ENCODE measurements around the gene POLD2. TPM values are rescaled to one million over a fixed set of nuclear protein-coding genes. Genes with fewer than 3 reads are reported as not detected.

The POLD2 gene
- total RNA-seq, 1 donor from 2014 or later, result 44.6 TPM

DNA sequence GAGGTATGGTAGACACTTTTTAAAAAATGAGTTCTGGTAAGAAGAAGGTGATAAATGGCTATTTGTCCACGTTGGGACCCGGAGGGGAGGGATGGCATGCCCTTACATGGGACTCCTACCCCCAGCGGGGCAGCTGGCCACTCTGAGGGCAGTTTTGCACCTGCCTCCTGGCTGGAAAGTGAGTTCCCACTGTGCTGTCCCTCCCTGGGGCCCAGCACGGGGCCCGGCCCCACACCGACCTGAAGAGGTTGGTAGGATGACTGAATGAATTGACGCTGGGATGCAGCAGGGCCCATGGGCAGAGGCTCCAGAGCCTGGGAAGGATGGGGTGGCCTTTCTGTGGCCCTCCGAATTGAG lies 19.8 kb downstream of the POLD2 start:
- no peak for DNase-seq (ENCODE audit: extremely low read depth, low read depth, low spot score)

DNA sequence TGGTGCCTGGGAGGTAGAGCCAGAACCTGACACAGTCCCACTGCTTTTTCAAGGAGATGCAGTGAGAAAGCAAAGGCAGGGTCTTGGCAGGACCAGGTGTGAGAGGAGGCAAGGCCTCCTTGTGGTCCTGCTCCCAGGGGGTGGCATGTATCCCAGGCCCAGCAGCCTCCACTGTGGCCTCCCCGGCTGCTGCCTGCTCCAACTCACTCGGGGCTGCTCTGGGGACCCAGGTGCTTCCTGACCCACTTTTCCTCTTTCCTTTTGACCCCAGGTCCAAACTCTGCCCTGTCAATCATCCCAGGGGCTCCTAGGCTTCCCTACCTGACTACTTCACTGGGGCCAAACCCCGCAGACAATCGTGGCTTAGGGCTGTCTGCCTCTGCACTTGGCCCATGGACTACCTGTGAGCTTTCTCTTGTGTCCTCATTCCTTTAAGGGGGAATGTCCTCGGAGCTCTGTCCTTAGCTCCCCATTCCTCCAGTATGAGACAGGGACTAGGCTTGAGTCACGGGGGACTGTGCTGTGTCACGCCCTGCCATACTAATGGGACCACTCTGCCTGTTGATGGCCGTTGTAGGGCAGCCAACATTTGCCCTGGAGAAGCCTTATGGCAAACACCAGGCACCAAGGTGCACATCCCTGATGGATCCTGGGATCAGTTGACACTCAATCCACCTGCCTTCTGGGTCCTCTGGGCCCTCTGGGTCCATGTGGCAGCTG lies 20.3 kb downstream of the POLD2 start:
- DNase-seq (ENCODE audit: extremely low read depth, low read depth, low spot score), result no peak

DNA sequence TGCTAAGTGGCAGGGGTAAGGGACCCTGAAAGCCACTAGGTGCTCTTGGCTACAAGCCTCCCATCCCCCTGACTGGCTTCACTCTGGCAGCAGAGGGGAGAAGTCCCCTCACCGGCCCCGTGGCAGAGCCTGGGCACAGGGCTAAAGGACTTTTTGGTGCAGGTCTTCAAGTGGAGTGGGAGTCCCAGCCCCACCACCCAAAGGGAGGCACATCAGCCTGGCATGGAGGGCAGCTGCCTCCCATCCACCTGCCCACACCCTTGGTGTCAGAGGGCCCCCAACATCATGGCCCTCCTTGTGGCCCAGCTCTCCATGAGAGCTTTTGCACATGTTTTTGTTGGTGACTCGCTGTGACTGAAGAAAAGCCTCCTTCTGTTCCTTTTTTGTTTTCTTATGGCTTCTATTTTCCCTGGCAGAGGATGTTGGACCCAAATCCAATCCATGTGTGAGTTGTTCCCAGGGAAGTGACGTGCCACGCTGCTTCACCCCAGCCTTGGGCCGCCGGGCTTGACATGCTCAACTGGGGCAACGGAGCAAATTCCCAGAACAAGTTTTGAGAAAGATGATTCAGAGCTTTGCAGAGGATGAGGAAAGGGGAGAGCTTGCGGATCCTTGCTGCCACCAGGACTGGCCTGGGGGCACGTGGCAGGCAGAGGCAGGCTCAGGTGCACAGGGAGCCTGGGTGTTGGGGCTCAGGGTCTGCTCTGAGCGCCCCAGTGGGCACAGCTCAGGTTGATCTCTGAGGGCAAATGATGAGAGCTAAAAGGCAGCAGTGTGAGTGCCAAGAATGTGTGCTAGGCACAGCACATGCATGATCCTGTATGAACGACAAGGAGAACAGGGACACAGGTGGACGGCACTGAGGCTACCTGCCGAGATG lies 21.1 kb downstream of the POLD2 start:
- DNase-seq (ENCODE audit: extremely low read depth, low read depth, low spot score), result no peak

DNA sequence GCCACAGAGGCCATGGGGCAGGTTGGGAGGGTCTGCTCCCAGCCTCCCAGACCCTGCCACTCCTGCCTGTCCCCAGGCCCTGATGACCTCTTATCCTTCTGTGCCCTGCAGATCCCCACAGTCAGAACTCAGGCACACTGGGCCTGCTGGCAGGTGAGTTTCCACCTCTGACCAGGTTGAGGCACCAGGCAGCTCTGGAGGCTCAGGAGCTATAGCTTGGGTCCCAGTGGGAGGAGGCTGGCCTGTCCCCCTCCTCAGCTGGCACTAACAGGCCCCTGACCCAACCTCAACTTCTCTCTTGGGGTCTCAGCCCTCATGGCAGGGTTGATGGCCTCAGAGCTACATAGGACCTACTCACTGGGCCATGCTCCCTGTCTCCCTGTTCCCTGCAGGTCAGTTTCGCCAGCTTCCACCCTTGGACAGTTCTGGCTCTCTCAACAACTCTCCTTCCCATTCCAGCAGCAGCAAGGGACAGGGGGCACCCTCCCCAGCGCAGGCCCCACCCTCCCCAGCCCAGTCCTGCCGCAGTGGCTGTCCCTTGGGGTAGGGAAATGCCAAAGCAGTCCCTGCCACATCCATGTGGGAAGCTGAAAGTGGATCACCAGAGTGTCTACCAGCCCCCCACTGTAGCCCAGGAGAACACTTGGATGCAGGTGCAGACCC lies 21.9 kb downstream of the POLD2 start:
- DNase-seq (ENCODE audit: extremely low read depth, low read depth, low spot score), result no peak

DNA sequence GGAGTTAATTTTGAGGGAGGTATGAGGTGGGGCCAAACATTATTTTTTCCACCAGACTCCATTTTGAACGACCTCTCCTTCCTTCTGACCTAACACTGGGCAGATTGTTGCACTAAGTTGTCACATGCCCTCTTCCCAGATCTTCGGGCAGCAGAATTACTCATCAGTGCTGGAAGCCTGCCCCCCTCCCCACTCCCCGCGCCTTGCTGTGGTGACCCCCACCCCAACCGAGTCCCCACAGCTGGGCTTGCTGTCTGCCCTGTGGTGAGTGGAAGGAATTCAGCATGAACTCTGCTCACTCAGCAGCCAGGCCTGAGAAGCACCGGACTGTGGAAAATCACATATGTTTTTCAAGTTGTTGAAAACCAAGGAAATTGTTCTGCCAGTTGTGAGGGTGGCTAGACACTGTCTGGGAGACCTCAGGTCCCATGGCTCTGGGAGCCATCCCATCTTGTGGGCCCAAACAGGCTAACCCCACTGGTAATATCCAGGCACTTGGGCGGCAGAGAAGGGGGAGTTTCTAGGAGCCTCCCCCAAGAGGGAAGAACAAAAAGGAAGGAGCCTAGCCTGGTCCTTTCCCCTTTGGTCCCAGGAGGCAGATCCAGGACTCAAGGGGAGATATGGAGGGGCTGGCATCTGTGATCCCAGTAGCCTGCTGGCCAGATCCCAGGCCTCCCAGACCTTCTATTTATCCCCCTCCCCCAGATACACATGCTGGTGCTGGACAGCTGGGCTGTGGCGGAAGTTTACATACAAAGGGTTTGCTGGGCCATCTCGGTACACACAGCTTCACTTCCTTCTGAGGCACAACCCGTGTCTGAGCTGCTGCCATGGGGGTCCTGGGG lies 22.7 kb downstream of the POLD2 start:
- no peak for DNase-seq (ENCODE audit: extremely low read depth, low read depth, low spot score)

DNA sequence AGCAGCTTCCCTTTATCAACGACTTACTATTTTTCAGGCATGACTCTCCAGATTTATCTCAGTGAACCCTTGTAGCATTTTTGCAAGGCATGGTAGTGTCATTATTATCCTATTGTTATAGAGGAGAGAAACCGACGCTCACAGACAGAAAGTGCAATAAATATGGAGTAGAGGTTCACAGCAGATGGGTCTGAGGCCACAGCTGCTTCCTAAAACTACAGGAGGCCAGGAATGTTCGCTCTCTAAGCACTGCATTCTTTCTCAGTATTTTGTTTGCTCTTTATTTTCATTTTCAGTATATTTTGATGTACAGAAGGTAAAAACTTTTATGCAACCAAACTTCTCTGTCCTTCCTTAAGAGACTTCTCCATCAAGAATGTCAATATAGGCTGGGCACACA lies 23.7 kb downstream of the POLD2 start:
- DNase-seq (ENCODE audit: extremely low read depth, low read depth, low spot score), result no peak

DNA sequence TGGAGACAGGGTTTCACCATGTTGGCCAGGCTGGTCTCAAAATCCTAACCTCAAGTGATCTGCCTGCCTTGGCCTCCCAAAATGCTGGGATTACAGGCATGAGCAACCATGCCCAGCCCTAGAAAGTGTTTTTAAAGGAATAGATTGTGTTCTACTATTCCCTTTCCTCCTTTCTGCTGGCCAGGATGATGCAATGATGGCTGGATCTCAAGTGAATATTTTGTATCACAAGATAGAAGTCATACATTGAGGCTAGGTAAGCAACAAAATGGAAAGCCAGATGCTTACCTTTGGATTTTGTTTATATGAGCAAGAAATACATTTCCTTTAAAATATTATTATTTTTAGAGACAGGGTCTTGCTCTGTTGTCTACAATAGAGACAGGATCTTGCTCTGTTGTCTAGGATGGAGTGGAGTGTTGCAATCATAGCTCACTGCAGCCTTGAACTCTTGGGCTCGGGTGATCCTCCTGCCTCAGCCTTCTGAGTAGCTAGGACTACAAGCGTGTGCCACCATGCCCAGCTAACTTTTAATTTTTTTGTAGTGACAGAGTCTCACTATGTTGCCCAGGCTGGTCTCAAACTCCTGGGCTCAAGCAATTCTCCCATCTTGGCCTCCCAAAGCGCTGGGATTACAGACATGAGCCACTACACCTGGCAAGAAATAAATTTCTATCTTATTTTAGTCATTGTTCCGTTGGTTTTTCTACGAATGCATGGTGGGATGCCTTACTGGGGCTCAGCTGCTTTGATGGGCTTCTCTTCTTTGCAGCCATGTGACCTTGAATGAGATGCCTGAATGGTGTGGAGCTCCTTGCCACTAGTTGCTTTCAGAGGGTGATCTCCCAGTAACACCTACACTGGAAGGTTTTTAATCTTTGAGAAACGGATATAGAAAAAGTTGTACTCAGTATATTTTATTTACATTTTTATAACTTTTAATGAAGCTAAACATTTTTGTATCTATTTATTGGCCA lies 25.0 kb downstream of the POLD2 start:
- no peak for DNase-seq (ENCODE audit: extremely low read depth, low read depth, low spot score)

DNA sequence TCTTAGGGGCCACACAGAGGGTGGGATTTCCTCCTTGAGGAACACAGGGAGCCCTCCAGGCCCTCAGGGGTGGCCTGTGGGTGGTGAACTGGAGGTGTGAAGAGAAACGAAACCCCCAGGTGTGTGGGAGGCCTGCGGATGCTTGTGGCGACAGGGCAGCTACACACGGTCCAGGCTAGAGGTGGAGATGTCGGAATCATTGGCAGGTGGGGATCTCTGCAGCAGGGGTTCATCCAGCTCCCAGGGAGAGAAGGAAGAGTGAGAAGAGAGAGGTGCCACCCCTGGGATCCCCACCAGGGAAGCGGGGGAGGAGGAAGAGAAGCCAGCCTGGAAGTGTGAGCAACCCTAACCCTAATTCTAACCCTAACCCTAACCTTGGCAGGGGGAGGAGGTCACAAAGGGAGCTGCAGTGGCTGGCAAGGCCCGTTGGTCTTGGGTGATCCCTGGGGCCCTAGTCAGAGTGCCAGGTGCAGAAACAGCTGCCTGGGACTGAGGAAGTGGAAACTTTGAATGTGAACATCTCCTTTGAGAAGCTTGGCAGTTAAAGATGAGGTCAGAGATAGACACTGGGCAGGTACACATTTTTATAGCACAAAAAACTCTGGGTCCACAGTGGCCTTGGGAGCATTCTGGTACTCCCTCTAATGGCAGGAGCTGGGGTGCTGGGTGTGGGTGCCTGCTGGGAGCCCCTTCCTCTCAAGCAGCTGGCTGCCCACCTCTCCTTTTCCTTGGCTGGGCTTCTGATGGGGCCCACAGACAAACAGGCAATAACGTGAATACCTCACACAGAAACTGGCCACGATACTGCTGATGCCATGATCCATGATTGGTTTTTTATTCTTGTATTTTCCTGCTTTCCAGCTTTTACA lies 26.1 kb downstream of the POLD2 start:
- DNase-seq (ENCODE audit: extremely low read depth, low read depth, low spot score), result no peak

DNA sequence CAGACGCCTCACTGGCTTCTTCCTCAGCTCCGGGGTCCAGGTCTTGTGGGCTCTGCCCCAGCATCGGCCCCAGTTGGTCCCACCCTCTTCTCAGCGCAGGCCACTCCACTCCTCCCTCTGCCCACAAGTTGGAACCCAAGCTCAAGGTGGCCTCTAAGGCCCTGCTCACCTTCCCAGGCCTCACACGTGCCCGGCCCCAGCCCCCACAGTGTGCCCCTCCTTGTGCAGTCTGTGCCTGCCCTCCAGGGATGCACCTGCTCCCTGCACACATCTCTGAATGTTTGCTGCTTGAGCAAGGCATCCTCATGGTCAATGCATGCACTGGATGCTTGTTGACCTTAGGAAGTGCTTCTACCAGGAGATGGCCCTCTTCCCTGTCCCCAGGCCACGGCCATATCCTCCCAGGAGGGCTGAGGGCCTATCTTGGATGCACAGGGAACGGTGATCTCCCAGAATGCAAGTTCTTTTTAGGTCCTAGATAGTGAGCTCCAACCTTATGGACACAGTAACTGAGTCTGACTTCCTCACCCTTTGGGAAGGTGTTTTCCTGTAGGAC lies 26.9 kb downstream of the POLD2 start:
- no peak for DNase-seq (ENCODE audit: extremely low read depth, low read depth, low spot score)

DNA sequence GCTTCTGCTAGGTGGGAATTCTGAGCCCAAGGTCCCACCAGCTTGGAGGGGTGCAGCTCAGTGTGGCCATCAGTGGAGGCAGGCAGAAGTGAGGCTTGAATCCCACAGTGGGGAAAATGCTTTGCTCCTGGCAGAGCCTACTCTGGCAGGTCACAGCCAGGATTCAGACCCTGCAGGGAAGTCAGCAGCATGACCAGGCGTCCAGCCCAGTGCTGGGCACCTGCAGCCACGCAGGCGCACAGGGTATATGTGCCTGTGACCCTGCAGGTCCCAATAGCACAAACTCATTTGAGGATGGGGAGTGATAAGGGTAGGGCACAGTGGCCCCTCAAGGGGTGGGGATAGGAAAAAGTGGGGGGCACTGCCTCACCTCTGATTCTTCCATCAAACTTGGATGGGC lies 27.6 kb downstream of the POLD2 start:
- DNase-seq (ENCODE audit: extremely low read depth, low read depth, low spot score), result no peak

DNA sequence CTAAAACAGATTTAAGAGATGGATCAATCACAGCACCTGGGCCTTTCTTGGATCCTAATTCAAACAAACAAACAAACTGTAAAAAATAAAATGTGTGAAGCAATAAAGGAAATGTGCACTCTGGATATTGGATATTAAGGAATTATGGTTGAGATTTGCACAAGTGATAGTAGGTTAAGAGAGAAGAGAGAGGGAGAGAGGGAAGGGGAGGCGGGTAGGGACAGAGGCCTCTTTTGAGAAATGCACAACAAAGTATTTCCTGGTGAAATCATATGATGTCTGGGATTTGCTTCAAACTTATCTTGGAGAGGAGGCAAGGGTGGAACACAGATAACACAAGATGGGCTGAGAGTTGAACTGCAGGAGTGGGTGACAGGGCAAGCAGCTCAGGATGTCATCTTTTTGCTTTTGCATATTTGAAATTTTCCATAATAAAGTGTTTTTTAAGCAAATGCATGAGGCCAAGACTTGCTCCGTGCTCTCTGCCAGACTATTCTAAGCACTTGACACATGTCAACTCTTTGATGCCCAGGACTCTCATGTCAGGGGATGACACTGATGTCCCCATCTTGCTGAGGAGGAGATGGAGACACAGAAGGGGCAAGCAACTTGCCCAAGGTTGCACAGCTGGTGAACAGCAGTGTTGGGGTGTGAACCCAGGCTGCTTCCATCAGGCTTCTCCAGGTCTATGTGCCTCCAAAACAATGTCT lies 28.3 kb downstream of the POLD2 start:
- no peak for DNase-seq (ENCODE audit: extremely low read depth, low read depth, low spot score)

DNA sequence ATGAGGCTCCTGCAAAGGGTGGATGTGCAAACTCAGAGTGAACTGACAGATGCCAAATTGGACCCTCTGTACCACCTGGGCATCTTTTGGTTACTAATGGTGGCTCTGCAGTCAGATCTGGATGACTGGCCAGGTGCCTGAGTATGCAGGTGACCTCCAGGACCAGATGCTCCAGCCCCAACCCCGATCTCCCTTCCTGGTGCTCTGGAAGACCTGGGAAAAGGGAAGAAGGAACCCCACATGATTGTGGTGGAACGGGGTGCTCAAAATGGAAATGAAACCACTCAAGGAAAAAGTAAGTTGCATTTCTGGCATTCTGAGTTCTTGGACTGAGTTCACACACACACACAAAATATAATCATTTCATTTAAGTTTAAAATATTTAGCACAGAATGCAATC lies 29.0 kb downstream of the POLD2 start:
- DNase-seq (ENCODE audit: extremely low read depth, low read depth, low spot score), result no peak

DNA sequence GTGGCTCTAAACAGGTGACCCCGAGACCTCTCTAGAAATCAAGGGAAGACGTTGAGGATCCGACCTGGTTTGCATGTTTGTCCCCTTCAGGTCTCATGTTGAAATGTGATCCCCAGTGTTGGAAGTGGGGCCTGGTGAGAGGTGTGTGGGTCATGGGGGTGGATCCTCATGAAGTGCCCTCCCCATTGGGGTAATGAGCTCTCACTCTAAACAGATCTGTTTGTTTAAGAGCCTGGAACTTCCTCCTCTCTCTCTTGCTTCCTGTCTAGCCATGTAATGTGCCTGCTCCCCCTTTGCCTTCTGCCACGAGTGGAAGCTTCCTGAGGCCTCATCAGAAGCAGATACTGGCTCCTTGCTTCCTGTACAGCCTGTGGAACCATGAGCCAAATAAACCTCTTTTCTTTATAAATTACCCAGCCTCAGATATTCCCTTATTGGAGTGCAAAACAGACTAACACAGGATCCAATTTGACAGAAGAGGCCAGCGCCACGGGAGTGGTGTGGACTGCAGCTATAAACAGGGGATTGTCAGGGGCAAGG lies 30.2 kb downstream of the POLD2 start:
- DNase-seq (ENCODE audit: extremely low read depth, low read depth, low spot score), result no peak

DNA sequence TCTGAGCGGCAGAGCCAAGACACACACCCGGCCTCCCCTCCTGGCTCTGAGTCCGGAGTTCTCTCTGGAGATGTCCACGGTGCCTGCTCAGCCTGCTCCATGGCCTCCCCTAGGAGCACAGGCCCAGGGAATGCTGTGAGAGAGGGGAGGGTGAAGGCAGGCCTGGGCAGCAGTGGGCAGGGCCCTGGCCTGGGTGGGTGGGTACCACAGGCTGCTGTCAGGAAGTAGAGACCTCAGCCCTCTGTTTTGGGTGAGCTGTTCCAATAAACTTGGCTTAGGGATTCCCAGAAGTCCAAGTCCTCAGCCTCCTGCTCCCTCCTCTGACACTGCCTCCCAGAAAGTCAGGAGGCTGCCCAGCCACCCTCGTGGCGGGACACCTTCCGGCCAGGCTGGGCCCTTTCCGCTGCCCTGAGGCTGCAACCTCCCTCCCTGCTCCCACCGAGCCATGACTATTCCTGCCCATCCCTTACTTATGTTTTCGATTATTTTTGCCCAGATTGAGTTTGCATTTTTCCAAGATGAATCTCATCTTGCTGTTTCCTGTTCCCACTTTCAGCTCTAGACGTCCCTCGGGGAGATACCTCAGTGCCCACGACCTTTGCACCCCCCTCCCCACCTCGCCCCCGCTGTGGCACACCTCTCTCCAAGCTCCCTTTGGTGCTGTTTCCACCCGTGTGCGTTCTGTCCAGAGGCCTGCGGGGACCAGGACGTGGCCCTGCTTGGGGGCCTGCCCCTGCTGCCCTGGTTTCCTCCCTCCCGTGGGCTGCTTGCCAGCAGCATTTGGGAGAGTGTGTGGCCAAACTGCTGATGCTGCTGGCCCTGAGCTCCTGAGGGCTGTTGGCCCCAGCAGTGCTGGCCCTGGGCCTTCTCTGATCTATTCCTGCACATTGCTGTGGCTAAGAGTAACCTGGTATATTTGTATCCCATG lies 35.2 kb downstream of the POLD2 start:
- no peak for DNase-seq (ENCODE audit: extremely low read depth, low read depth, low spot score)

DNA sequence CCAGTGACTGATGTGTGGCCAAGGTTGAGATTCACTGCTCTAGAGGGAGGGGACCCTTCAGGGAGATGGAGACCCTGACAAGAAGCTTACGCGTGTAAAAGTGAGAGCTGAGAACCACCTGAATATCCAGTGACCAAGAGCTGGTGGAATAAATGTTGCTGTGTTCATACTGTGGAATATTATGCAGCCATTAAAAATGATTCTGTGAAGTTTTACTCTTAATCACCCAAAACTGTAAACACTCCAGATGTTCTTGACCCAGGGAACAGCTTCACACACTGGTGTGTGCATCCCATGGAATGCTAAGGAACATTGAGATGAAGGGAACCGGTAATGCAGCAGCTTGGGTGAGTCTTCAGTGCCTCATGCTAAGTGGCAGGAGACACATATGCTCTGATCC lies 36.7 kb downstream of the POLD2 start:
- DNase-seq (ENCODE audit: extremely low read depth, low read depth, low spot score), result no peak

DNA sequence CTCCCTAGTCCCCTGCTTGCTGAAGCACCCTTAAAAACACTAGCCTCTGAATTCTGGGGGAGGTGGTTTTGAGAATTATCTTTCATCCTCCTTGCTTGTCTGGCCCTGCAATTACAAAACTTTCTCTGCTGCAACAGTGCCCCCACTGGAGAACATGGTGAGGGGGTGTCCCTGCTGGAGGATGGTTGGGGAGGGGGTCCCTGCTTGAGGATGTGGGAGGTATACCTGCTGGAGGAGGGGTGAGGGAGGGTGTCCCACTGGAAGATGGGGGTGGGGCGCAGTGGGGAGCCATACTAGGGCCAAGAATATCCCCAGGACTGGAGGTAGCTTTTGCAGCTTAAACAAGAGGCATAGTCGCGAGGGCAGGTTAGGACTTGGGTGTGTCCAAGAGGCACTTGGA lies 37.8 kb downstream of the POLD2 start:
- no peak for DNase-seq (ENCODE audit: extremely low read depth, low read depth, low spot score)

Data from glomerular endothelial cell (primary cell).